HCT116 (cell line): ENCODE measurements around the gene PPP1R15A. TPM values are rescaled to one million over a fixed set of nuclear protein-coding genes. Genes with fewer than 3 reads are reported as not detected.

Experiments
- ATAC-seq: fragments of 200-7000 bp; cut with Tn5 transposase; 2 replicates; pipeline ENCODE4 v1.9.1; 2020; ENCODE audit warnings: mild to moderate bottlenecking, moderate library complexity
- BruUV-seq: library from RNA; stranded (reverse); fragments of 400-500 nt; replicated peaks from 2 replicates; lab custom pipeline; 2021; lab: Mats Ljungman, UMichigan
- CTCF ChIA-PET: fragments of 300-600 bp; sonication (Branson Sonifier 250); formaldehyde crosslinking; loops from one replicate; lab custom pipeline; 2021; ENCODE audit warnings: antibody characterized with exemption; lab: Charles Lee
- POLR2A ChIA-PET: fragments of 300-600, 350-600 bp; sonication (Branson Sonifier 250); formaldehyde crosslinking; loops from one replicate; lab custom pipeline; 2021; ENCODE audit warnings: antibody characterized with exemption; lab: Charles Lee
- RAD21 ChIA-PET, 2 experiments: fragments of 300-600 bp; sonication (Branson Sonifier 250); formaldehyde crosslinking; loops; one replicate each; lab custom pipeline; 2023; ENCODE audit warnings: low total read pairs in 2 of 2; ENCODE audit not compliant: uncharacterized antibody in 2 of 2, unreplicated experiment in 2 of 2, low non-redundant PET in 1 of 2; lab: Charles Lee
- DNase-seq: peaks from one replicate; pipeline ENCODE4 v3.0.0-alpha.2; 2010; ENCODE audit warnings: low read depth, low spot score
- H2AFZ ChIP-seq: fragments of 200-600 bp; shearing (Covaris generic), sonication (generic); 2 replicates; pipeline ENCODE4 v1.6.1; 2017; ENCODE audit warnings: low read depth, mixed run types, mixed read lengths, antibody characterized with exemption, low read length; ENCODE audit not compliant: poor library complexity, severe bottlenecking
- H3K27ac ChIP-seq: 2 replicates; pipeline ENCODE4 v1.5.1; 2012; ENCODE audit warnings: low read depth, low read length
- H3K27me3 ChIP-seq: fragments of 200-600 bp; sonication (generic); 2 replicates; pipeline ENCODE4 v1.6.1; 2016; ENCODE audit warnings: mixed run types, low read length, mixed read lengths; ENCODE audit not compliant: insufficient read depth
- H3K36me3 ChIP-seq, 2 experiments: fragments of 200-500 bp in 1 of 2; fragments of 200-600 bp in 1 of 2; sonication (Bioruptor generic) in 1 of 2; sonication (generic) in 1 of 2; 2 replicates each; pipeline versions ENCODE4 v1.5.1 to v1.6.1; 2014 to 2016; ENCODE audit warnings: low read length in 2 of 2, inconsistent platforms in 1 of 2, mixed read lengths in 1 of 2, mixed run types in 1 of 2; ENCODE audit not compliant: insufficient read depth in 2 of 2, control insufficient read depth in 1 of 2
- H3K4me1 ChIP-seq, 2 experiments: fragments of 200-600 bp in 1 of 2; sonication (generic) in 1 of 2; 2 replicates each; pipeline versions ENCODE4 v1.5.1 to v1.6.1; 2012 to 2017; ENCODE audit warnings: low read length in 2 of 2, inconsistent platforms in 1 of 2, mild to moderate bottlenecking in 1 of 2, mixed read lengths in 1 of 2, mixed run types in 1 of 2, moderate library complexity in 1 of 2; ENCODE audit not compliant: insufficient read depth in 2 of 2, control insufficient read depth in 1 of 2
- H3K4me2 ChIP-seq: fragments of 200-600 bp; sonication (generic); 2 replicates; pipeline ENCODE4 v1.6.1; 2017; ENCODE audit warnings: mixed run types, low read length, mixed read lengths
- H3K4me3 ChIP-seq, 2 experiments: fragments of 200-600 bp in 1 of 2; sonication (generic) in 1 of 2; replicated peaks in 1 of 2; 2 replicates each; pipeline ENCODE4 v1.5.1; 2011 to 2016; ENCODE audit warnings: low read length in 2 of 2, control low read depth in 1 of 2, low read depth in 1 of 2, mild to moderate bottlenecking in 1 of 2, mixed read lengths in 1 of 2, mixed run types in 1 of 2
- H3K79me2 ChIP-seq: fragments of 200-600 bp; sonication (generic); 2 replicates; pipeline ENCODE4 v1.6.1; 2017; ENCODE audit warnings: mild to moderate bottlenecking, mixed run types, low read length, moderate library complexity, mixed read lengths; ENCODE audit not compliant: insufficient read depth
- H3K9ac ChIP-seq: fragments of 200-600 bp; sonication (generic); 2 replicates; pipeline ENCODE4 v1.6.1; 2016; ENCODE audit warnings: low read length, mixed read lengths
- H3K9me2 ChIP-seq: fragments of 200-600 bp; sonication (generic), shearing (Covaris generic); 2 replicates; pipeline ENCODE4 v1.6.1; 2017; ENCODE audit warnings: mixed run types, mild to moderate bottlenecking, moderate library complexity; ENCODE audit not compliant: insufficient read depth
- H3K9me3 ChIP-seq, 2 experiments: fragments of 200-500 bp in 1 of 2; fragments of 200-600 bp in 1 of 2; sonication (Bioruptor generic) in 1 of 2; sonication (generic) in 1 of 2; 2 replicates each; pipeline ENCODE4 v1.6.1; 2014 to 2017; ENCODE audit warnings: low read length in 2 of 2, mixed read lengths in 2 of 2, inconsistent platforms in 1 of 2, low read depth in 1 of 2, mild to moderate bottlenecking in 1 of 2, mixed run types in 1 of 2, moderate library complexity in 1 of 2; ENCODE audit not compliant: control insufficient read depth in 1 of 2, insufficient read depth in 1 of 2
- H4K20me1 ChIP-seq: fragments of 200-600 bp; sonication (generic), shearing (Covaris generic); 2 replicates; pipeline ENCODE4 v1.6.1; 2017; ENCODE audit warnings: mixed run types, mild to moderate bottlenecking, moderate library complexity; ENCODE audit not compliant: insufficient read depth
- CBX3 ChIP-seq: IDR thresholded peaks from 2 replicates; pipeline ENCODE4 v1.6.1; 2012; ENCODE audit warnings: low read depth
- CEBPB ChIP-seq: IDR thresholded peaks from 2 replicates; pipeline ENCODE4 v1.6.1; 2012; ENCODE audit warnings: low read depth
- EGR1 ChIP-seq: IDR thresholded peaks from 2 replicates; pipeline ENCODE4 v1.6.1; 2012; ENCODE audit warnings: low read depth
- EZH2 ChIP-seq: fragments of 200-600 bp; sonication (generic); IDR thresholded peaks from 2 replicates; pipeline ENCODE4 v1.6.1; 2017; ENCODE audit warnings: antibody characterized with exemption, mixed run types
- EZH2phosphoT487 ChIP-seq: fragments of 200-600 bp; IDR thresholded peaks from 2 replicates; pipeline ENCODE4 v1.6.1; 2018; ENCODE audit warnings: antibody characterized with exemption, borderline replicate concordance
- FOSL1 ChIP-seq: IDR thresholded peaks from 2 replicates; pipeline ENCODE4 v1.6.1; 2012; ENCODE audit warnings: low read depth
- POLR2AphosphoS5 ChIP-seq: IDR thresholded peaks from 2 replicates; pipeline ENCODE4 v1.6.1; 2011; ENCODE audit warnings: mild to moderate bottlenecking, low read depth, low read length, moderate library complexity
- RAD21 ChIP-seq: IDR thresholded peaks from 2 replicates; pipeline ENCODE4 v1.6.1; 2012; ENCODE audit warnings: low read depth, mild to moderate bottlenecking
- REST ChIP-seq: IDR thresholded peaks from 2 replicates; pipeline ENCODE4 v1.6.1; 2012; ENCODE audit warnings: low read depth
- SP1 ChIP-seq: IDR thresholded peaks from 2 replicates; pipeline ENCODE4 v1.6.1; 2012; ENCODE audit warnings: low read depth
- SRF ChIP-seq: IDR thresholded peaks from 2 replicates; pipeline ENCODE4 v1.6.1; 2012; ENCODE audit warnings: low read depth
- TCF7L2 ChIP-seq: IDR thresholded peaks from 2 replicates; pipeline ENCODE4 v1.7.0; 2011; ENCODE audit warnings: borderline replicate concordance, inconsistent platforms; ENCODE audit not compliant: insufficient read depth, insufficient read length; ENCODE audit errors: extremely low read depth
- ZFX ChIP-seq: fragments of 450-650 bp; IDR thresholded peaks from 2 replicates; pipeline ENCODE4 v1.6.1; 2017
- ZNF274 ChIP-seq: fragments of 200-500 bp; sonication (Bioruptor generic); IDR thresholded peaks from 2 replicates; pipeline ENCODE4 v1.6.1; 2014; ENCODE audit warnings: mild to moderate bottlenecking, low read depth, low read length, inconsistent platforms
- intact Hi-C: fragments of 100-400 bp; cut with micrococcal nuclease; formaldehyde crosslinking; loops from 2 replicates; pipeline ENCODE4 v1.10.0; 2022
- total RNA-seq: library from RNA; stranded (reverse); gene quantifications from one replicate; pipeline ENCODE4 v1.2.1, GENCODE V29; 2021; ENCODE audit not compliant: unreplicated experiment

The PPP1R15A gene
- total RNA-seq, 1 experiment from 2014 or later, result 50.3 TPM

GRCh38 chr19:48841047-48841446 lies 31.2 kb upstream of the PPP1R15A start (continued):
- no peak for TF ChIP-seq REST
- no peak for TF ChIP-seq RAD21
- no peak for TF ChIP-seq SP1
- no peak for TF ChIP-seq CBX3

- Histone ChIP-seq H3K36me3 (0 out of 4 replicates have a peak, but pooled peaks cover 0 to 4% of the 10 kb centered on the region in 2 experiments), H2AFZ (no peak overlapping the region), H3K9me2 (no peaks in the 10 kb centered on the region), H3K4me2 (no peak overlapping the region), H3K4me3 (no peak overlapping the region), H3K27ac (no peak overlapping the region), H3K27me3 (no peaks in the 10 kb centered on the region), H3K9ac (no peak overlapping the region), H3K79me2 (no peaks in the 10 kb centered on the region), H3K9me3 (no peaks in the 10 kb centered on the region), H4K20me1 (no peaks in the 10 kb centered on the region), H3K4me1 (peaks cover 0 to 14% of the 10 kb centered on the region in 2 experiments; a peak in 3 of 4 replicates)
- ATAC-seq (no peak), DNase-seq (no peak)
- TF ChIP-seq EZH2 (no peak), ZNF274 (no peak), POLR2AphosphoS5 (no peak), SP1 (no peak), CEBPB (no peak), FOSL1 (no peak), ZFX (no peak), EZH2phosphoT487 (no peak), SRF (no peak), TCF7L2 (no peak), EGR1 (no peak)
- BruUV-seq, result no TSS peak
- ChIA-PET POLR2A (interaction anchor here (1.1 to 1.9 kb wide), 2 partner anchors 30 to 60 kb away, joined by 3 to 5 read pairs; partner anchors contain the start of gene PPP1R15A), CTCF (interaction anchor here (1.8 to 4.4 kb wide), 6 partner anchors 10 to 196 kb away, joined by 6 to 49 read pairs (median 16); partner anchors contain the start of gene CA11), RAD21 (interaction anchor here in 1 of 2 experiments (1.9 kb wide), 1 partner anchor 46 kb away, joined by 6 read pairs; no protein-coding TSS in a partner anchor)
- intact Hi-C loops, result no loop called here
Observed at GRCh38 chr19:48841571-48841970, 30.6 kb upstream of the PPP1R15A start.
